ENCODE results near the gene NCAPG2. TPM values are rescaled to one million over a fixed set of nuclear protein-coding genes. Genes with fewer than 3 reads are reported as not detected.
"Not testable (repeated sequence)": the region's sequence is repeated elsewhere in the genome, so short reads cannot be mapped to it uniquely, and the experiment has no call there.

NCAPG2 gene
- total RNA-seq, 4 donors from 2014 or later, result 4.2 to 6.2 (median 4.4) TPM

DNA sequence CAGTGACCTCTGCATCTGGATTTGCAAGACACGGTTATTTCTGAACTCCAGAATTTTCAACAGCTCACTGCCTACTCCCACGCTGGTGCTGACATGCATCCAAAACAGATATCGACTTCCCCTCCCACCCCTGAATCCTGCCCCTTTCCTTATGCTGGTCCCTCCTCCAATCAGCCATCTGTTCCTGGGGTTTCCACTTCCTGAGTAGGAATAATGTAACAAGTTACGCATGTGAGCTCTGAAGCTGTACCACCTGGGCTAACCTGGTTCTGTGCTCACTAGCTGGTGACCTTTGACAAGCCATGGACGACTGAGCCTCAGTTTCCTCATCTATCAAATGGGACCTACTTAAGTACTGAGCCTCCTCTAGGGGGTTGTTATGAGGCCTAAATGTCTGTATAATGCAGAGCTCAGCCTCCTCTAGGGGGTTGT lies 1.7 kb upstream of the NCAPG2 start:
- Histone ChIP-seq H3K36me3 (no peaks in the 10 kb centered on the region), H3K27me3 (no peaks in the 10 kb centered on the region), H3K4me1 (peaks cover 7 to 23% (median 21%) of the 10 kb centered on the region in 4 donors), H3K27ac (replicated peaks in 1 of 4) (no peak overlapping the region), H3K9me3 (no peaks in the 10 kb centered on the region), H3K4me3 (no peak overlapping the region)
- 67% methylated on average over 5 of the region's 5 CpGs for WGBS
- no peak for DNase-seq (ENCODE audit: extremely low spot score)
- intact Hi-C loops (cut with DNase I), result loop anchor here (10.0 kb wide), 1 partner anchor 159 kb away; no protein-coding TSS in a partner anchor
- TF ChIP-seq POLR2AphosphoS5 (IDR thresholded peaks at IDR 0.05) (no peak), EP300 (IDR thresholded peaks at IDR 0.05) (no peak), POLR2A (IDR thresholded peaks at IDR 0.05; ENCODE audit: low read depth) (no peak)
- TF ChIP-seq, protein P1, sequence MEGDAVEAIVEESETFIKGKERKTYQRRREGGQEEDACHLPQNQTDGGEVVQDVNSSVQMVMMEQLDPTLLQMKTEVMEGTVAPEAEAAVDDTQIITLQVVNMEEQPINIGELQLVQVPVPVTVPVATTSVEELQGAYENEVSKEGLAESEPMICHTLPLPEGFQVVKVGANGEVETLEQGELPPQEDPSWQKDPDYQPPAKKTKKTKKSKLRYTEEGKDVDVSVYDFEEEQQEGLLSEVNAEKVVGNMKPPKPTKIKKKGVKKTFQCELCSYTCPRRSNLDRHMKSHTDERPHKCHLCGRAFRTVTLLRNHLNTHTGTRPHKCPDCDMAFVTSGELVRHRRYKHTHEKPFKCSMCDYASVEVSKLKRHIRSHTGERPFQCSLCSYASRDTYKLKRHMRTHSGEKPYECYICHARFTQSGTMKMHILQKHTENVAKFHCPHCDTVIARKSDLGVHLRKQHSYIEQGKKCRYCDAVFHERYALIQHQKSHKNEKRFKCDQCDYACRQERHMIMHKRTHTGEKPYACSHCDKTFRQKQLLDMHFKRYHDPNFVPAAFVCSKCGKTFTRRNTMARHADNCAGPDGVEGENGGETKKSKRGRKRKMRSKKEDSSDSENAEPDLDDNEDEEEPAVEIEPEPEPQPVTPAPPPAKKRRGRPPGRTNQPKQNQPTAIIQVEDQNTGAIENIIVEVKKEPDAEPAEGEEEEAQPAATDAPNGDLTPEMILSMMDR (IDR thresholded peaks at IDR 0.05), result no peak

DNA sequence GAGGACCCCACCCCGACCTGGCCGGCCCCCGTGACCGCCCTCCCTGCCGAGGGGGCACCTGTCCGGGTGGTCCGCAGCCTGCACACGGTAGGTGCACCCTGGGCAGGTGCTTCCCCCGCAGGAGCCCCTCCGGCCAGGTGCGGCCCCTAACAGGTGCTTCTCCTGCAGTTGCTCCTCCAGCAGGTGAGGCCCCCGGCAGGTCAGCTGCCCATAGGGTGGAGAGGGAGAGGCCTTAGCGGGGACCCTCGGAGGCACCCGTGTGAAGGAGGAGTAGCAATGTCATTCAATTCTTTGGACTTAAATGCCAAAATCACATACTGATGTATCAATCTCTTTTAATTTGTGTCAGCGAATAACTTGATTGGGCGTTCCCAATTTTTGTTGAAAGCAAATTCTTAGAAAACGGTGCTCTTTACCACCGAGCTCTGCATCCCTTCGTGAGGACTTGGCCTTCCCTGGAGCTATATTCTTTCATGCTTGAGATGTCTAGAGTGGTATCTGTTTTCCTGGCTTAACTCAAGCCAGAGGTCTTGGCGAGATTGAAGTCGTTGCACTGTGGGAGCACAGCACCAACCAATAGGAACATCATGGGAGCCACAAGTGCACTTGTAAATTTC lies 738 bp upstream of the NCAPG2 start:
- H3K4me3 ChIP-seq, result peak overlapping the region; percentile 75 to 92 (median 84)
- TF ChIP-seq EP300 (IDR thresholded peaks at IDR 0.05), result no peak
- TF ChIP-seq POLR2AphosphoS5 (IDR thresholded peaks at IDR 0.05), result no peak
- no peak for TF ChIP-seq POLR2A (IDR thresholded peaks at IDR 0.05; ENCODE audit: low read depth)
- TF ChIP-seq, protein P1 (IDR thresholded peaks at IDR 0.05), result no peak
- whole genome bisulfite sequencing, result 12% methylated on average over 21 of the region's 22 CpGs
- no peak for DNase-seq (ENCODE audit: extremely low spot score)
- intact Hi-C loops (cut with DNase I), result loop anchor here (10.0 kb wide), 1 partner anchor 159 kb away; no protein-coding TSS in a partner anchor
- peaks cover 0 to 6% (median 0%) of the 10 kb centered on the region in 4 donors for H3K36me3 ChIP-seq
- H3K9me3 ChIP-seq, result no peaks in the 10 kb centered on the region
- peaks cover 7 to 23% (median 21%) of the 10 kb centered on the region in 4 donors for H3K4me1 ChIP-seq
- no peaks in the 10 kb centered on the region for H3K27me3 ChIP-seq
- peak overlapping the region; percentile 87 to 89 (median 88) for H3K27ac ChIP-seq (replicated peaks in 1 of 4)

DNA sequence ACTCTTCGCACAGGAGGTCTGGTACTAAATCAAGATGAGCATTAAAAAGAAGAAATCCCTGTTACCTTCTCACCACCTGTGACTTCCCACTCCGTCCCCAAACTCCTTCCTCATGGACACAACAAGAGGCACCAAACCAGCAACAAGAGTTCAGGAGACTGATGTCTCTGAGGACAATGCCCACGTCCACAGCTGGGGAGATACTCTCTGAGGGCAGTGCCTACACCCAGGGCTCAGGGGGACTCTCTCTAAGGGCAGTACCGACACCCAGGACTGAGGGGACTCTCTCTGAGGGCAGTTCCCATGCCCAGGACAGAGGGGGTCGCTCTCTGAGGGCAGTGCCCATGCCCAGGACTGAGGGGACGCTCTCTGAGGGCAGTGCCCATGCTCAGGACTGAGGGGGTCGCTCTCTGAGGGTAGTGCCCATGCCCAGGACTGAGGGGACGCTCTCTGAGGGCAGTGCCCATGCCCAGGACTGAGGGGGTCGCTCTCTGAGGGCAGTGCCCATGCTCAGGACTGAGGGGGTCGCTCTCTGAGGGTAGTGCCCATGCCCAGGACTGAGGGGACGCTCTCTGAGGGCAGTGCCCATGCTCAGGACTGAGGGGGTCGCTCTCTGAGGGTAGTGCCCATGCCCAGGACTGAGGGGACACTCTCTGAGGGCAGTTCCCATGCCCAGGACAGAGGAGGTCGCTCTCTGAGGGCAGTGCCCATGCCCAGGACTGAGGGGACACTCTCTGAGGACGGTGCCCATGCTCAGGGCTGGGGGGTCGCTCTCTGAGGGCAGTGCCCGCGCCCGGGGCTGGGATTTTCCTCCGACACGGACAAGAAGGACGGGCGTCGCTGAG lies 703 bp downstream of the NCAPG2 start:
- Histone ChIP-seq H3K4me1 (peaks cover 7 to 23% (median 21%) of the 10 kb centered on the region in 4 donors), H3K4me3 (peak overlapping the region; percentile 75 to 92 (median 84)), H3K27ac (replicated peaks in 1 of 4) (peak overlapping the region; percentile 87 to 89 (median 88))
- intact Hi-C loops (cut with DNase I), result loop anchor here (10.0 kb wide), 1 partner anchor 161 kb away; no protein-coding TSS in a partner anchor
- H3K27me3 ChIP-seq; H3K36me3 ChIP-seq; H3K9me3 ChIP-seq; DNase-seq (ENCODE audit: extremely low spot score): not testable (repeated sequence)
- WGBS, result 67% methylated on average over 5 of the region's 23 CpGs

DNA sequence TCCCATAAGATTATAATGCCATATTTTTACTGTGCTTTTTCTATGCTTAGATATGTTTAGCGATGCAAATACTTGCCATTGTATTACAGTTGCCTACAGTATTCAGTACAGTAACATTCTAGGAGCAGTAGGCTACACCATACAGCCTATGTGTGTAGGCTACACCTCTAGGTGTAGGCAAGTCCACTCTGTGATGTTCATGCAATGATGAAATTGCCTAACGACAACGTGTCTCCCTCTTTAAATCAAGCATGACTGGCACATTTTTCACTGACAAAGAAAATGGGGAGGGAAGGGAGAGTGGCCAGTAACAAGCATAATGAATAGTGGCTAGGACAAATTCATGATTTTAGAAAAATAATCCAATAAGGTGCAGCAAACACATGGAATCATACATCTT lies 1.7 kb downstream of the NCAPG2 start:
- intact Hi-C loops (cut with DNase I), result loop anchor here (10.0 kb wide), 1 partner anchor 162 kb away; no protein-coding TSS in a partner anchor
- Histone ChIP-seq H3K27ac (replicated peaks in 1 of 4) (no peak overlapping the region), H3K4me3 (no peak overlapping the region), H3K36me3 (peaks cover 0 to 6% (median 0%) of the 10 kb centered on the region in 4 donors), H3K4me1 (peaks cover 7 to 23% (median 21%) of the 10 kb centered on the region in 4 donors), H3K9me3 (no peaks in the 10 kb centered on the region), H3K27me3 (no peaks in the 10 kb centered on the region)
- DNase-seq (ENCODE audit: extremely low spot score), result no peak
- WGBS, result 54% methylated on average over 3 of the region's 3 CpGs
- TF ChIP-seq POLR2A (IDR thresholded peaks at IDR 0.05; ENCODE audit: low read depth) (no peak), POLR2AphosphoS5 (IDR thresholded peaks at IDR 0.05) (no peak), EP300 (IDR thresholded peaks at IDR 0.05) (no peak)
- TF ChIP-seq, protein P1 (IDR thresholded peaks at IDR 0.05), result no peak

DNA sequence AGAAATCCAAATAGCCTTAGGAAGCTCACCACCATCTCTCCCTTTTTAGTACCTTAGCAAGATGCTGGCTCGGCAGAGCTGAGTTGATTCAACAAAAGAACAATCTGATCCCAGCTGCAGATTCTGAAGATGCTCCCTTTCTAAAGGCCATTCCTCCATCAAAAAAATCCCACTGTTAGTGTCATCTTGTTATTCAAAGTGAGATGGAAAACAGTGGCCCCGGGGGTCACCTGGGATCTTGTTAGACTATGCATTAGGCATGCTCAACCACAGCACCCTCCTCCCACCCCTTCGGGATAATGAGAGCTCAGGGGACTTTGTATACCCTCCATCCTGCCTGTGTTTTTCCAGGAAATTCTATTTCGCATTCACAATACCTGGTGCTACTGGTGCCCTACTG lies 2.4 kb downstream of the NCAPG2 start:
- H3K36me3 ChIP-seq, result peaks cover 0 to 6% (median 0%) of the 10 kb centered on the region in 4 donors
- 45% methylated on average over 4 of the region's 4 CpGs for WGBS
- H3K9me3 ChIP-seq, result no peaks in the 10 kb centered on the region
- TF ChIP-seq EP300 (IDR thresholded peaks at IDR 0.05), result no peak
- TF ChIP-seq, protein P1 (IDR thresholded peaks at IDR 0.05), result no peak
- no peak for TF ChIP-seq POLR2A (IDR thresholded peaks at IDR 0.05; ENCODE audit: low read depth)
- no peak for TF ChIP-seq POLR2AphosphoS5 (IDR thresholded peaks at IDR 0.05)
- H3K4me3 ChIP-seq, result no peak overlapping the region
- H3K4me1 ChIP-seq, result peaks cover 7 to 23% (median 21%) of the 10 kb centered on the region in 4 donors
- no peak for DNase-seq (ENCODE audit: extremely low spot score)
- intact Hi-C loops (cut with DNase I), result loop anchor here (10.0 kb wide), 1 partner anchor 163 kb away; no protein-coding TSS in a partner anchor
- no peak overlapping the region for H3K27ac ChIP-seq (replicated peaks in 1 of 4)
- no peaks in the 10 kb centered on the region for H3K27me3 ChIP-seq
